HG02623 (cell line): ENCODE measurements around the gene TLR10.

Source experiments
- ATAC-seq: cut with Tn5 transposase; IDR thresholded peaks from one replicate; pipeline ENCODE4 v1.9.1; 2021; ENCODE audit warnings: moderate library complexity; ENCODE audit not compliant: unreplicated experiment

The TLR10 gene

DNA sequence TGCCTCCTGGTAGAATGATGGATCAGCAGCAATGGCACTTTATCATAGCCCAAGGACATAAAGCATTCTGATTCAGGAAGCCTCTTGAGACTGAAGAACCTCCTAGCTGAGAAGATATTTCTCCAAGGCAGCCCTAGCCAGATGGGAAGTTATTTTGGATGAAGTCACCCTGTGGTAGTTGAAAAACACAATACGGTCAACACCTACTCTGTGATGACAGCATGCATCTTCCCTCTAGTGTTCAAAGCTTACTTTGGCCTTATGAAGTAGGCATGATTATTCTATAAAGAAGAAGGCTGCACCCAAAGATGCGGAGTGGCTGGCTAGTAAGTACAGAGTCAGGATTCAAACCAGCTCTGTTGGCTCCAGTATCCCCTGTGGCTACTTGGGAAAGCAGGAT is 47.9 kb downstream of the TLR10 start:
- ATAC-seq: no peak

DNA sequence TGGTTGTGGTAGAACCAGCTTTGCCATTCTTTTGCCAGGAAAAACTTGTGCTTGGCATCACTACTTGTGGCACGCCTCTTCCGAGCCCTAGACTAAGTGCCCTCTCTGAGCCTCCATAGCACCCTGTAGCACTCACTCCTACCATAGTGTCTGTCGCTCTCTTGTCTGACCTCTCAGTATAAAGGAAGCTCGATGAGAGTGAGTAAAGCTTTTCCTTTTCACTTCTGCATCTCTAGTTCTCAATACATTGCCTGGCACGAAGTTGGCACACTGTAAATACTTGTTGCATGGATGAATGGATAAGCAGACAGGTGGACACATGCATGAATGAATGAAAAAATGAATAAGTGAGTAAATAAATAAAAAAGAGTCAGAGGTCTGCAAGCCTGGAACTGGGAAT is 48.3 kb downstream of the TLR10 start:
- ATAC-seq: no peak

DNA sequence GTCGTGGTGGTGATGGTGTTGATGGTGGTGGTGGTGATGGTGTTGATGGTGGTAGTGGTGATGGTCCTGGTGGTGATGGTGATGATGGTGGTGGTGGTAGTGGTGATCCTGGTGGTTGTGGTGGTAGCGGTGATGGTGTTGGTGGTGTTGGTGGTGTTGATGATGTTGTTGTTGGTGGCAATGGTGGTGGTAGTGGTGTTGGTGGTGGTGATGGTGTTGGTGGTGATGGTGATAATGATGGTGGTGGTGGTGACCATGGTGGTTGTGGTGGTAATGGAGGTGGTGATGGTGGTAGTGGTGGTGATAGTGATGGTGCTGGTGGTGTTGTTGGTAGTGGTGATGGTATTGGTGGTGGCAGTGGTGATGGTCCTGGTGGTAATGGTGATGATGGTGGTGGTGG is 49.1 kb downstream of the TLR10 start:
- no peak for ATAC-seq

DNA sequence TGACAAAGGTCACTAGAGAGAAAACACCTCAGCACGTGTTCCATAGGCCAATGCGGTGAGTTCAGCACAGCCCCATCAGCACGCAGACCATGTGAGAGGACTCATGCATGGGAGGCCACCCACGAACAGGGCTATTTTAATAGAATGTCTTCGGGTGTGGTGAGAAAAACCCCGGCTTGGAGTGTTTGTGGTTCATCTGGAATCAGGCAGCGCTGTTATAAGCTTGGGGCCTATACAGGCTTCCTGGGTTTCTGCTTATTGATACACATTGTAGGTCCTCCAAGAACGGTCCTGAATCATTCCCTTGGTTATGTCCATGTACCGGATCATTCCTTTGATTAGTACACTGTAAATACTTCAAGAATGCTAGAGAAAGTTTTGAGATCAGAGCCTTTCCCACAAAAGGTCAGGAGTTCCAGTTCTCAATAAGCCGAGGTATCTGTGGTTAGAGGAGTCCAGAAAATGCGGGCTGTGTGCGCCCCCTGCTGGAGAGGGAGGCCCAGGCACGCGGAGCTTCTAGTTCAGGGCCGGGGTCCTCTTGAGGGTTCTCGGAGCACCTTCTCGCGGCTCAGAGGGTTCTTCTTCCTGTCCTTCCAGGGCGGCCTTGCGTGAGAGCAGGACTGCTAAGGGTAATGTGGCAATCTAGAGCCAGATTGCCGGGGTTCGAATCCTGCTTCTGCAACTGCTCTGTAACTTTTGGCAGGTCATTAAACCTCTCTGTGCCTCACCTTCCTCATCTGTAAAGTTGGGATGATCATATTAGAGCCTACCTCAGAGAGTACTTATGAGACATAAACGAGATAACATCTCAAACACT is 51.8 kb downstream of the TLR10 start:
- peak; percentile 84 for ATAC-seq

DNA sequence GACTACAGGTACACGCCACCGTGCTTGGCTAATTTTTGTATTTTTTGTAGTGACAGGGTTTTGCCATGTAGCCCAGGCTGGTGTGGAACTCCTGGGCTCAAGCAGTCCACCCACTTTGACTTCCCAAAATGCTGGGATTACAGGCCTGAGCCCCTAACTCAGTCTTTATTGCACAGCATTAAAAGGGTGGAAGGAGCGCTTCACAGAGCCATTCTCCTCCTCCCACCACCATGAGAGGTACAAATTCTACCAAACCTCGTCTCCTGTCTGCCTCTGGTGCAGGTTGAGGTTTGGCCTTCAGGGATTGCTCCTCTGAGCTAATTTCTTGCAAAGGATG is 52.3 kb downstream of the TLR10 start:
- no peak for ATAC-seq

DNA sequence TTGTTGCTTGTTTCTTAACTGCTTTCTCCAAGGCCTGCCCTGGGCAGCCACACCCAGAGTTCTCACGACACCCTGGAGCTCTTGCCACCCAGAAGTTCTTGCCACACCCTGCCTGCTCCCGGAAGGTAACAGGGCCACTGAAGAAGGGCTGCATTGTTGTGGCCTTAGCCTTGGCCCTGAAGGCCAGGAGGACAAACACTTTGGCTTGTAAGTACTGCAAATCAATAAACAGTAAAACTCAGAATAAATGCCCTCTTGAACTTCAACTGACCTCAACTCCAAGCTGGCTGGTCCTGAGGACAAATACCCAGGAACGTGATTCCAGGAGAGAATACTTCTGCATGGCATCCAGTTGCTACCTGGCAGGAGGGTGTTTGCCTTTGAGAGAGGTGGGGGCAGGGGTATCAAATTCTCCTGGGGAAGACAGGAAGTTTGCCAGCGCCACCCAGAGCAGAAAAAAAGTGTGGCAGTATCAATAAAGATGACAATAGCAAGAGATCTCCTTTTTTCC is 54.1 kb downstream of the TLR10 start:
- no peak for ATAC-seq

DNA sequence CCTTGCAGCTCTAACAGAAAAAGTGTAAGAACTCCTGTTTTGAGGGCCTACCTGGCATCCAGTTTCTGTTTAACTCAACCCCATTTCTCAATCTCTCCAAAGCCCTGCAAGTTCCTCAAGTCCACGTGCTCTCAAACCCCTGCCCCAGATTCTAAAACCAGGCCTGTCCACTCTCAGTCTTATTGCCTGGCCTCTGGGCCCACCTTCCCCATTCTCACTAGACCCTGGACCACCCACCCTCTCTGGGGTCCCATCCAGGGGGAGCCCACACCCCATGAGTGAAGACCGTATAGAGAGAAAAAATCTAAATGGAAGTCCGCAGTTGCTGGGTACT is 58.3 kb downstream of the TLR10 start:
- no peak for ATAC-seq

DNA sequence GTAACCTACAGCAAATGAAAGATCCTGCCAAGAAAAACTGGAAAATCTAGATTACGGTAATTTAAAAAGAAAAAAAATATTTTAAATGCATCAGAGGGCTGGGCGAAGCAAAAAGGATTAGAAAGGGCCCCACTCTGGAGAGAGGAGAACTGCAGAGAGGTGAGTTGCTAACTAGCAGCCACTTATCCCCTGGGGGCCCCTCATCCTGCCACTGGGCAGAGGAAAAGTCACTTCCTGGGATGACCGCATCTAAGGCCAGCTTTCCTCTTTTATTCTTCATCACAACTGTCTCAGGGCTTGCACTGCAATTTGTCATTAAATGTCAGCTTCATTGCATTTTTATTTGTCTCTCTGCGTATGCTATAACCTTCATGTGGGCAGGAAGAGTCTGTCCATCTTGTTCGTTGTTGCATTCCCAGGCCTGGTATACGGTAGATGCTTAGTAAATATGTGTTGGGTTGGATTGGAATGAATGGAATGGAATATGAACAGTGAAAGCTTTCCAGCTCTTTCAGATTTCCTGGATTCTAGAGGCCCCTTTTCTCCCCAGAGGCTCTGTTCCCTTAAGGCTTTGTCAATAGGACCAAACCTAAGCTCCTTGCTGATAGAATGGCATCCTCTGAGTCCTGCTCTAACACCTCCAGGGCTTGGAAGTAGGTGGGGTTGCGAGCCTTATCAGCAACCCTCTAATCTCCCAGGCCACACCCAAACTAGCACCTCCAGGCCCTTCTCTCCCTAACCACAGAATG is 58.9 kb downstream of the TLR10 start:
- ATAC-seq: no peak

DNA sequence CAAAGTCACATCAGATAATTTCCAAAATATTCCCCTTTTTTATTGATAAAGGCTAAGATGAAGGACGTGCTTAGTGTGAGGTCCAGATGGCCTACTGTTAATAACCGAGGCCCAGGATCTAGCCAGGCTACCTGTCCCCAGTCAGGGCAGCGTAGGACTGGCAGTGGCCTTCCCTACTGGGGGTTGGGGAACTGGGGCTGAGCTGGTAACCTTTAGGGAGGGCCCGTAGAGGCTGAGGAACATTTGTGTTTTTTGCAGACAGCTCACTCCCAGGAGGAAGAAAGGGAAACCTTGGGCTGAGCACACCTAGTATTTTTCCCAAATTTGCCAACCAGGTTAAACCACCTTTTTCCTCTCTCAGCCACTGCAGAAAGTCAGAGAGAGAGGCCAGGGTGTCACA is 59.7 kb downstream of the TLR10 start:
- ATAC-seq: no peak
